ENCODE measurements around the gene NRG2.

Gene NRG2

DNA sequence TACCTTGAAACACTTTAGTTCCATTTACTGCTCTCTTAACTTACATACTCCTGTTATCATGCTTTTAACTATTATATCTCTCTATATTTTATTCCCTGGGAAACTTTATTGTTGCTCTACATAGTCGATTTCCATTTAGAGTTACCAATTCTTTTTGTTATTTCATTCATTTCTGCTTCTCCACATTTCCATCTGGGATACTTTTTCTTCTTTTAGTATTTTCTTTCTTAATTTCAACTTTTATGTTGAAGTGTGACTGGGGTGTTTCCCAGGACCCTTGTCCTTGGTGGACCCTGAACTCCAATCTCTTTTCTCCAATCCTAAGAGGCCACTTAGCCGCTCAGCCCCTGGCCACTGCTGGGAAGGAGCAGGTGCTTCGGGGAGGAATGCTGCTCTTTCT is 211.5 kb downstream of the NRG2 start:
- DNase-seq: no peak

DNA sequence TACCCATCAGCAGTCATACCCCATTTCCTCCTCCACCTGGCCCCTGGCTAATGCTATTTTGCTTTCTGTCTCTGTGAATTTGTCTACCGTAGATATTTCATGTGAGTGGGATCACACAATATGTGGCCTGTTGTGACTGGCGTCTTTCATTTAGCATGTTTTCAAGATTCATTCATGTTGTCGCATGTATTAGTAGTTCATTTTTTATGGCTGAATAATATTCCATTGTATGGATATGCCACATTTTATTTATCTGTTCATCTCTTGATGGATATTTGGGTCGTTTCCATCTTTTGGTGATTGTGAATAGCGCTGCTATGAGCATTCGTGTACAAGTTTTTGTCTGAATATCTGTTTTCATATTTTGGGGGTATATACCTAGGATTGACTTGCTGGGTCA is 213.6 kb downstream of the NRG2 start:
- DNase-seq: no peak

DNA sequence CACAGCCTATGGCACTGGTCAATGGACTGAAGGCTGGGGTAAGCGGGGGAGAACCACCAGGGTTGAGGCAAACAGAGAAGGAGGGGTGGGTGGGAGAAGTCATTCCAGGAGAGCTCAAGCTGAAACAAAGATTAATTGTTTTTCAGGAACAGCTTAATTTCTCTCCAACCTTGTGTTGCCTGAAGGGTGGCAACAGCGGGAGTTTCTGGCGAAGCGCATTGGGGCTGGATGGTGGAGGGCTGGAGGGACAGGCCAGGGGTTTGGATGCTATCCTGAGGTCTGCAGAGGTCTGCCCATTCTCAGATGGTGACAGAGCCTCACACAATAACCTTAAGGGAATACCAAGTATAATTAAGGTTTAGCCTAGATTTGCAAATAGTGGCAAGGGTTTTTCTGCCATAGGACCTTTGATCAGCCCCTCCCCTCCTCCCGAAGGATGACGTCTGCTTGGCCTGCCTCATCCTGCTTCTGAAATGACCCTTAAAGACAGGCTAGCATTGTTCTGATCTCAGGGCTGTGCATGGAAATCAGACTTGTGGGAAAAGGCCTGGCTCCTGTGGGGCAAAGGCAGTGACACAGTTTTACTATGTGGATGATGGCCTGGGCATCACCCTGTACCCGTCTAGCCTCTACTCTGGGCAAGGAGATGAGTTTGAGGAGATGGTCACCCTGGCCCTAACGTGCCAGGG is 214.7 kb downstream of the NRG2 start:
- no peak for DNase-seq

DNA sequence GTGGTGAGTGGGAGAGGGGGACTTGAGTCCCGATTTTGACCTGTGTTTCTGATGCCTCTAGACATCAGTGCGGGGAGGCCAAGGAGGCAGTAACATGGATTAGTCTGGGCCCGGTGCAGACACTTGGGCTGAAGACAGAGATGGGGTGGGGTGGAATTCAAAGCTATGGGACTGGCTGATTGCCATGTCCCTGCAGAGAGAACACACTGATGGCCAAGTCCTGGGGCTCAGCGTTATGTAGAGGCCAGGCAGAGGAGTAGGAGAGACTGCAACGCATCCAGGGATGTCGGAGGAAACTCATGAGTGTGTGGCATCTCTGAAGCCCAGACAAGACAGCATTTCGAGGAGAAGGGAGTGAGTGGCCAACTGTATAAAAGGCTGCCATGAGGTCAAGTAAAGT is 217.4 kb downstream of the NRG2 start:
- DNase-seq: no peak

DNA sequence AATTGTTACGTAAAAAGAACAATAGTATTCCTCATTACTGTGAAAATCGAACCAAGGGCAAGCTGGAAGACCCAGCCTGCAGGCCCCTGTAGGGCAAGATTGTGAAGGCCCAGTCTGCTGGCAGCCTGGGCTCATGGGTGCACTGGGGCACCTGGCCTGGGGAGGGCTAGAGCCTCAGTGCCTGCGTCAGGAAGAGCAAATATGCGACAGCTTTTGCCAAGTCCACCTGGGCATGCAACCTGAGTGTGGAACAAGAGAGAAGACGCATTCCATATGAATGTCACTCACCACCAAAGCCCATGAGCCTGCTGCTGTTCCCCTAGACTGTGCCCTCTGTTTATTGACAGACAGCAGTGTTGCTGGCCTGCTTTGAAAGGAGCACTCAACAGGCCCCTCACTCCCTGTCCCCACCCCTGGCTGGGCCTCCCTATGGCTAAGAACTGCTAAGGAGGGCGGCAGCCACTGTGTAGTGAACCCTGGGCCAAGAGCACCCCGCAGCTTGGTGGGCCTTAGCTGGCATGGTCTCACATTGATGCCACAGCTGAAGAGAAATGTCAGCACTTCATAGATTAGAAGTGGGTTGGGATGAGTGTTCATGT is 219.2 kb downstream of the NRG2 start:
- DNase-seq: no peak

DNA sequence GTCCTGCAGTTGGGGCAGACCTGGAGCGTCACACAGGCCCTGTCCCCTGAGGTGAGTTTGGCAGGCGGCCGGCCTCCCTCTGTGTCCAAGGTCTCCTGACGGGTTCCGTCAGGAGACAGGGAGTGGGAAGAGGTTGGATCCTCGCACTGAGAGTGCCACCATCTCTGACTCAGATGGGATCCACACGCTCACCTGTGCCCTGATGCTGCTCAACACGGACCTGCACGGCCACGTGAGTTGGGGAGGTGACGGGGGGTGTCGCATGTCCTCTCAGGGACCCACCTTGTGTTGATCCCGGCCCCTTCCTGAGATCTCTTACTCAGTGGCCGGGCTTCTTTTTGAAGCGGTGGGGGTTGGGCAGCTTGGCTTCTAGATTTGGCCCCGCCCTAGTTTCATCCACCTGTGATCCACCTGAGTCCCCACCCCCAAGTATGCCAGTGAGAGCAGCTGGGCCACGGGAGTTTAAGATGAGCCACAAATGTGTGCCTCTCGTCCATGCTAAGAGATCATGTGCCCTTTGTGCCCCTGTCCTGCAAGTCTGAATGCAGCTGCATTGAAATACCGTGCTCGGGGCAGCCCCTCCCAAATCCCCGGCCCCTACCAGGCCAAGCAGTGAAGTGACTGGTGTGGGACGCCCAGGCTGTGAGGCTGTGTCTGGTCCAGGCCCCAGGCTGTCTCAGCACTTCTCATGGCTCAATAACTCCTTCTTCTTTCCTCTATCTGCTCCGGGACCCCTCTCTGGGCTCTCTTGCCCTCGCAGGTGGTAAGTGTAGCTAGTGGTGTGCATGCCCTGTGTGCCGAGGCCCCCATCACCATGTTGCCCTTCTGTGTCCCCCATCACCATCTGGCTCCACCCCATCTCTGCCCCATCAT is 220.3 kb downstream of the NRG2 start:
- DNase-seq: no peak

DNA sequence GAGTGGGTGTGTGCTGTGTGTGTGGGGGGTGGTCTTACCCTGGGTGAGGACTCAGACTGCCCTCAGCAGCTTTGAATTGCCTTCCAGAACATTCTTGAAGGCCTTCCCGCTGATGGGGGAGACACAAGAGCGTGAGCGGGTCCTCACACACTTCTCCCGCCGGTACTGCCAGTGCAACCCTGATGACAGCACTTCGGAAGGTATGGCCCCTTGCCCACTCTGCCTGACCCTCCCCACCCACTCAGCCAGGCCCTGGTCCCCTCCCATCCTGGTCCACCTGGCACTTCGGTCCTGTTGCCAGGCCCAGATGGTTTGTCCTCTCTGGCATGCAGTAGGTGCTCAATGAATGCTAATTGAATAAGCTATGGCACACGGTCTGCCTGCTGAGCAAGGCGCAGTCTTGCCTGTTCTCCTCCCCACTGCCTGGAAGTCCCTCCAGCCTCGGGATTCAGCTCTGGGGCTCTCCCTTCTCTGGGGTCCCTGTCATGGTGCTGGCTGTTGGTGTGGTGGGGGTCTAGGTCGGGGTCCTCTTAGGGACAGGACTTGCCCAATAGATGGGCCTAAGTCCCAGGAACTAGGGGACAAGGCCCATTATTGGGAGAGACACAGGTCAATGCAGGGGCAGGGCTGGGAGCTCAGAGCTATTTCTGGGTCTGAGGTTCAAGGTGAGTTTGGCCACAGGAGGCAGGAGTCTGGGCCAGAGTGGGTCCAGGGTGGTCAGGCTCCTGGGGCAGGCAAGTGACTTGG is 221.1 kb downstream of the NRG2 start:
- no peak for DNase-seq

DNA sequence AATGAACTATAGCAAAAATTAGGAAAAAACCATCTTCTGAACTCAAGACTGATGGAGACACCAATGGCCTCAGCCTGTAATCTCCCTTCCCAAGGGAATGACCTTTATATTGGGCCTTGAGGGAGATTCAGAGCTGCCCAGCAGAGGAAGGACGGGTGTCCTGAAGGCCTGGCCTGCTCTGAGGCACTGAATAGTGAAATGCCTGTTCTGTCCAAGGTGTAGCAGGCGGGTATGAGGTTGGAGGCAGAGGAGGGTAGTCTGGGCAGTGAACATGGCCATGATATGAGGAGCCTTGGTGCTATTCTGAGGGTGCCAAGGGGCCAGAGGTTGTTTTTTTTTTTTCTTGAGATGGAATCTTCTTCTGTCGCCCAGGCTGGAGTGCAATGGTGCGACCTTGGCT is 222.5 kb downstream of the NRG2 start:
- DNase-seq: no peak

DNA sequence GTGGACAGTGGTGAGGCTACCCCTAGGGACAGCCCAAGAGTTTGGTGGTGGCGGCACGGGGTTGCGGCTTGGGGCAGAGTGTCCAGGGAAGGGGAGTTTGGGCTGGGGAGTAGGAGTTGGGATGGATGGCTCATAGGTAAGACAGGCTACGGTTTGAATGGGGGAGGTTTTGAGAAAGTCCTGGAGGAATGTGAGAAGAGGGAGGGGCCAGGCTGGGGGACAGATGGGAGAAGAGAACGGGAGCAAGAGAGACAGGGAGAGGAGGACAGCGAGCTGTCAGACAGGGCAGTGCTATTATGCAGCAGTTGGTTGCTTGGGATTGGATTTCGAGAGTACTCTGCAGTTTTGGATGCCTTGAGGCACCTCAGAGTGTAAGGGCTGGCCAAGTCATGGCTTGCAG is 223.0 kb downstream of the NRG2 start:
- DNase-seq: no peak

DNA sequence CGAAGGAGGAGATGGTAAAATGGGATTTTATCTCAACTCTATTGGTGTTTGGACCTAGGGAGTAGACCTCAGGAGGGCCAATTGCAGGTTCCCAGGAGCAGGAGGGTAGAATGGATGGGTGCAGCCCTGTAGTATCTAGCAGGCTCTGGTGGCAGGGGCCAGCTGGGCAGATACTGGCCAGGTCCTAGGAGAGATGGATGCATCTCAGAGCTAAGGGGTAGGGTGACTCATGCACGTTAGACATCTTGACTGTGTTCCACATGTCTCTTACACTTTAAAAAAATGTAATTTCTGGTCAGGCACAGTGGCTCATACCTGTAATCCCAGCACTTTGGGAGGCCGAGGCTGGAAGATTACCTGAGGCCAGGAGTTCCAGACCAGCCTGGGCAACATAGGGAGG is 225.1 kb downstream of the NRG2 start:
- DNase-seq: no peak

DNA sequence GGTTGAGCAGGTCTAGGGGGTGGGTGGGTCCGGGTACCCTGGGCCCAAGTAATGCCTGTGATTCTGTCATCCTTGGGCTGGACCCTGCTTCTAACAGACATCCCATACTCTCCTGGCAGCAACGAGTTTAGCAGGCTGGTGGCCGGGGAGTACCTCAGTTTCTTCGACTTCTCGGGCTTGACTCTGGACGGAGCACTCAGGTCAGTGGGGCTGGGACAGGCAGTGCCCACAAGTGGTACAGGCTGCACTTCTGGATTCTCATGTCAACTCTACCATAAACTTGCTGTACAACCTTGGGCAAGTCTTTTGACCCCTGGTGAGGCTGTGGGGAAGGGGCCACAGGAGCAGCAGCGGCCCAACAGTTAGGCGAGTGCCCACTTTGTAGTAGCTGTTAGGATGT is 225.7 kb downstream of the NRG2 start:
- DNase-seq: no peak

DNA sequence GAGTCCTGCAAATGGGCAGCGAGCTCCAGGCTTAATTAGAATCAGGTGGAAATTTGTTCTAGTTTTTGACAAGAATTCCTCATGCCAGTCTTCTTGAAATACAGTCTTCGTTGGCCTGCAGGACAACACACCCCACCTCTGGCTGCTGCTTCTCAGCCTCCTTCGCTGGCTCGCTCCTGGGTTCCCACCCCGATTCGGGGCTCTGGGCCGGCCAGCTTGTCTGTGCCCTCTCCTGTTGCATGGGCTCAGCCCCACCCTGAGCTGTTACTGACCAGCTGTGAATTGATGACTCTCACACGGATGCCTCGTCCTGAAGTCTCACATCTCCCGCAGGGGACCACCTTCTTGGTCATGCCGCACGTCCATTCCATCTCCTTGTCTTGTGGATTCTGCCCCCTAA is 226.5 kb downstream of the NRG2 start:
- no peak for DNase-seq

DNA sequence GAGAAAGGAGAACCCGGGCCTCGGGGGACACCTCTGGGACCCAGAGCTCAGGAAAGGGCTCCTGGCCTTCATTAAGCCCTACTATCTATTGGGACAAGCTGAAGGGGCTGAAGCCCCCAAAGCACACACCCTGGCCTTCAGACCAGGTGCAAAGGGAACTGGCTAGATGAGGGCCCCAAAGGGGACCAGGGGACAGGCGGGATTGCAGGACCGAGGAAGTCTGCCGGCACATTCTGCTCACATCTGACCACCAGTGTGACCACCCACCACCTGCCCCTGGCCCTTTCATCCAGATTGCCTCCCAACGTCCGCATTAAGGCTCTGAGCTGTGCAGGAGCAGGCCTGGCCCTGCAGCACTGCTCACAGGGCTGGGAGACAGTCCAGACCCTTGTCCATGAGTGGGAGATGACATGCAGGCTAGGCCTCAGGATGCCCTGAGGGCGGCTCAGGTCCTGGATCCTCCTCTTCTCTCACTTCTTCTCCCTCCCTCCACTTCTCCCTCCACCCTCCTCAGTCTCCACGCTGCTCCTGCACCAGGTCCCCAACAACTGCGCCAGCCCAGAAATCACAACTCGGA is 228.3 kb downstream of the NRG2 start:
- DNase-seq: no peak

DNA sequence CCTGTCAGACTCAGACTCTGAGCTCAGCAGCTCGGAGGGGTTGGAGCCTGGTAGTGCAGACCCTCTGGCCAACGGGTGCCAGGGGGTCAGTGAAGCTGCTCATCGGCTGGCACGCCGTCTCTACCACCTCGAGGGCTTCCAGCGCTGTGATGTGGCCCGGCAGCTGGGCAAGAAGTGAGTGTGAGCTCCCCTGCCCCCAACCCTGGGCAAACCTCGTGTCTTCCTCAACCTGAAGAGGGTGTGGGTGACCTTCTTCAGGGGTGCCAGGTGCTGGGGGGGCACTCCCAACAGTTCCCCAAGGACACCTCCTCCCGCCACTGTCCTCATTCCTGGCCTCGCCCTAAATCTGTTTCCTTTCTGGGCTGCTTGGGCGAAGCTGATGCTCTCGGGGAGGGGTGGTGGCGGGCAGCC is 228.9 kb downstream of the NRG2 start:
- DNase-seq: no peak

DNA sequence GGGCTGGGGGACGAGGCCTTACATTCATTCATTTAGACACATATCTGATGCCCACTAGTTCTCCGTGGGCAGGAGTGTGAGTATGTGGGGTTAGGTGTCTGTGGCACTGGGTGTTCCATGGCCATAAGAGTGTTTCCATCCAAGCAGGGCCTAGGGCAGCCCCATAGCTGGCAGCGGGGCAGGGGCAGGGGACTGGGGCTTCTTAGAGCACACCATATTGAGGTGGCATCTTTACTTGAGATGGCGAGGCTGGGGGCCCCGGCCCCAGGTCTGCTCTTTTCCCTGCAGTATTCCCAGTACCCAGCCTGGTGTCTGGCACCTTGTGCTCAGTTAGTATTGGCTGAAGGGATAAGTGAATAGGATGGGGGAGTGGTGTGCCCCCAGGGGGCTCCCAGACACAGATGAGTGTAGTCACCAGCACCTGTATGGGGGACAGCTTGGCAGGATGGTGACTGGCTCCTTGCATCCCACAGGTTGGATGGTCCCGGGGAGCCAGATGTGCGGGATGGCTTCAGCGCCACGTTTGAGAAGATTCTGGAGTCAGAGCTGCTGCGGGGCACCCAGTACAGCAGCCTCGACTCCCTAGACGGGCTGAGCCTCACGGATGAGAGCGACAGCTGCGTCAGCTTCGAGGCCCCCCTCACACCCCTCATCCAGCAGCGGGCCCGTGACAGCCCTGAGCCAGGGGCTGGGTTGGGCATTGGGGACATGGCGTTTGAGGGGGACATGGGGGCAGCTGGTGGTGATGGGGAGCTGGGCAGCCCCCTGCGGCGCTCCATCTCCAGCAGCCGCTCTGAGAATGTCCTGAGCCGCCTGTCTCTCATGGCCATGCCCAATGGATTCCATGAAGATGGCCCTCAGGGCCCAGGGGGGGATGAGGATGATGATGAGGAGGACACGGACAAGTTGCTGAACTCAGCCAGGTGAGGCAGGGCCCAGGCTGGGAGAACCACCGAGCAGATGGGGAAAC is 230.0 kb downstream of the NRG2 start:
- DNase-seq: no peak

DNA sequence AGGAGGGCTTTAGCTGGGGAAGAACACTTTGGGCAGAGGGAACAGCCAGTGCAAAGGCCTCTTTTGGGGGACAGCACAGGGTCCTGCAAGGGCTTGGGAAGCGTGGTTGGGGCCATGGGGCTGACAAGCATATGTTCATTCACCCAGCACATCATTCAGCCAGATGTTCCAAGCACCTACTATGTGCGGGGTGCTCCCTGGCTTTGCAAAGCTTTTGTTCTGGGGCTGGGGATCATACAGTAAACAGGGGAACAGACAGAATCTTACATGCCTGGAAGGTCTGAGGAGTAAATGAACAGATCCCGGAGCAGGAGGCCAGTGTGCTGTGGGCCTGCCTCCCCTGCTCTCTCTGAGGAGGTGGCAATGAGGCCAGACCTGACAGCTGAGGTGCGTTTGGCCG is 230.8 kb downstream of the NRG2 start:
- DNase-seq: no peak

DNA sequence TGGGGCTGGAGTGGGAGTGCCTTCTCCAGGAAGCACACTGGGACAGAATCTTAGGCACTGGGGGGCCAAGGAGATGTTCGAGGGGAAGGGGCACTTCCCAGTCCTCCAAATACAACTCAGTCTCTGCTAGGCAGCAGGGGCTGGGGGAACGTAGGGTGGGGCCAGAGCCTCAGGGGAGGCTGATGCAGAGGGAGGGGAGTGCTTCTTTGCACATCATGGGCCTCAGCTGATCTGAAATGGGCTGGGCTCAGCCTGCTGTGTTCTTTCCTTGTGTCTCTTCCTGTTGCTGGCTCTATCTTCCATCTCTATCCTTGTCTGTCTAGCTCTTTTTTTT is 231.9 kb downstream of the NRG2 start:
- DNase-seq: no peak

DNA sequence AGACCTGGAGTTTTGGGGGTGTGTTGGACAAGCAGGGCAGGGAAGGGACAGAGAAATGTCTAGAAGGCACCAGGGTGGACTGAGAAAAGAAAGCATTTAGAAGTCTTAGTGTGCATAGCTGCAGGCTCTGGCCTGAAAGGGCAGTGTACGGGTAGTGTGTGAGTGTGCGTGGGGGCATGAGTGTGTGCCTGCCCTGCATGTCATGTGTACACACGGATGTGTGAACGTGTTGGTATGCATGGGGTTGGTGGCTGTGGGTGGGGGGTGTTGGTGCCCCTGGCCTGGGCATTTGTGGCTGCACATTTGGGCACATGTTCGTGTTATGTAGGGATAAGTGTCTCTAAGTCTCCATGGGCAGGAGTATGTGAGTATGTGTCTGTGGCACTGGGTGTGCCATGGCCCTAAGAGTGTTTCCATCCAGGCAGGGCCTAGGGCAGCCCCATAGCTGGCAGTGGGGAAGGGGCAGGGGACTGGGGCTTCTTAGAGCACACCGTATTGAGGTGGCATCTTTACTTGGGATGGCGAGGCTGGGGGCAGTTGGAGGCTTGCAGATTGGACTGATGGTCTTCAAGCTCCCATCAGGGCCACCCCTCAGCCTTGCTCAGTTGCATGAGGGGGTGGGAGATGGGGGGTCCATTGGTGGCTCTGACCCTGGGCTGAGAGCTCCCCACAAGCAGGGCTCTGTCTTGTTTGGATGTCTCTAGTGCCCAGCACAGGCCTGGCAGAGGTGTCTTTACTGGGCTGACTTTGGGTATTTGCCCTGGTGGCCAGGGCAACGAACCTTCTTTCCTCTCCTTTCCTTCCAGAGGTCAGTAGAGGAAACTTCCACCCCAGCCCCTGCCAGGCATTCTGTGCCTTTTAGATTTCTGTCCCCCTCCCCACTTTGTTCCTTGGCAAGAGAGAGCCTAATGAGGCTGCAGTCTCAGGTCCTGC is 232.5 kb downstream of the NRG2 start:
- DNase-seq: no peak

DNA sequence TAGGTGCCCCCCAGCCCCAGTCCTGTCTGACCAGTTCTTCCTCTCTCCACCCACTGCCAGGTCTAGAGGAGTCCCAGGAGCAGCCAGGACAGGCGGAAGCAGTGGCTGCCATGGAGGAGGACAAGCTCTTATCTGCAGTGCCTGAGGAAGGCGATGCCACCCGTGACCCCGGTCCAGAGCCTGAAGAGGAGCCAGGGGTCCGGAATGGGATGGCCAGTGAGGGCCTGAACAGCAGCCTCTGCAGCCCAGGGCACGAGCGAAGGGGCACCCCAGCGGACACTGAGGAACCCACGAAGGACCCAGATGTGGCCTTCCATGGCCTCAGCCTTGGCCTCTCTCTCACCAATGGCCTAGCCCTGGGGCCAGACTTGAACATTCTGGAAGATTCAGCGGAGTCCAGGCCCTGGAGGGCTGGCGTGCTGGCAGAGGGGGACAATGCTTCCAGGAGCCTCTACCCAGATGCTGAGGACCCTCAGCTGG is 233.7 kb downstream of the NRG2 start:
- no peak for DNase-seq

DNA sequence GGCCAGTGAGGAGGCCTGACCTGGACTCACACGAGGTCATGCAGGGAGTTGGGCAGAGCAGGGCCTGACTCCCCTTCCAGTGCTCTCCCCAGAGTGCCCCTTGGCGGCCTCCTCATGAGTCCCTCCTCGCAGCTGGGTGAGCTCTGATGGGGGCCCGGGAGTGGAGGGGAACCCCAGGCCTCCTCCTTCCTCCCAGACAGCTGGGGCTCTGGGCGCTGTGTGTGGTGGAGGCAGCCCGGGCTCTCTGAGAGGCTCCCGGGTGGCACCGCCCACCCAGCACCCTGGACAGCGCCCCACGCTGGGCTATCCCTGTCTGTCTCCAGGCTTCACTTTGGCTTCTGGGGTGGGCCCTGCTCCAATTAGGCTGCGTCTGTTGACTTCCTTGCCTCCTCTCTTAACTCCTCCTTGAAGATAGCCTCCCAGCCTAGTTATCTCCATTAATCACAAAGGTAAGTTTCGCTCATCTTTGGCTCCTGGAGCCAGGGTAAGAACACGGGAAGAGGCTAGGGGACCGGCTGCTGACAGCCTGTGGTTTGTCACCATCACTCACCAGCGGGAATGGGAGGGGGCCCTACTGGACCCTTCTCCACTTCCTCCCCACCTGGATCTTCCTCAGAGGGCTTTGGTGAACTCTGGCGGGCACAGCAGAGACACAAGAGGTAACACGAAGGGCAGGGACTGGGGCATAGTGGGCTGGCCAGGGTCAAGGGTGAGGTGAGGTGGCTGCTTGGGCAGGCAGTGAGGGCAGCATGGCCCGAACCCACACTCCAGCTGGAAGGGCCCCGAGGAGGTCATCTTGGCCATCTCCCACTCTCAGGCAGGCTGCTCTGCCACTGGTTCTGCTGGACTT is 234.4 kb downstream of the NRG2 start:
- DNase-seq: no peak
